Measurements from ENCODE around the gene SLC7A11. TPM values are rescaled to one million over a fixed set of nuclear protein-coding genes. Genes with fewer than 3 reads are reported as not detected.

Gene SLC7A11
- total RNA-seq, 1 experiment from 2014 or later: 10.1 TPM

DNA sequence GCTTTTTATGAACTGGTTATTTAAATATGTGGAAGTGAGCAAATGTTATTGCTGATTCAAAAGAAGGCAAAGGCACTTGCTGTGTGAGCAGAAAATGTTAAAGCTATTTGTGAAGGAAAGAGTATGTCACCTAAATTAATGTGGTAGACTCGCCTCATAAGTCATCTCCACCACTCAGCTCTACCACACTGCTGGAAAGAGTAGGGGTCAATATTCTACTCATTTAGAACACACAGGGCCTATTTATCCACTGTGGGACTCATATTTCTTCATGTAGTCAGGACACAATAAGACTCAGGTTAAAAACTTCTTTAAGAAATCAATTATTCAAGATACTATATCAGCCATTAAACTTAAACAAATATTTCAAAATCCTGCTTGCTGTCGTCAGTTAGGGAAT lies 106.5 kb downstream of the SLC7A11 start:
- no peak for DNase-seq (ENCODE audit: low spot score)
- ChIA-PET CTCF (no interaction called here), POLR2A (no interaction called here)
- H3K27me3 Mint-ChIP-seq (ENCODE audit: low read depth): no peaks in the 10 kb centered on the region
- peaks cover 30% of the 10 kb centered on the region for H3K9me3 Mint-ChIP-seq
- no peak for ATAC-seq
- no peak overlapping the region for H3K4me3 Mint-ChIP-seq
- TF ChIP-seq, protein P1, sequence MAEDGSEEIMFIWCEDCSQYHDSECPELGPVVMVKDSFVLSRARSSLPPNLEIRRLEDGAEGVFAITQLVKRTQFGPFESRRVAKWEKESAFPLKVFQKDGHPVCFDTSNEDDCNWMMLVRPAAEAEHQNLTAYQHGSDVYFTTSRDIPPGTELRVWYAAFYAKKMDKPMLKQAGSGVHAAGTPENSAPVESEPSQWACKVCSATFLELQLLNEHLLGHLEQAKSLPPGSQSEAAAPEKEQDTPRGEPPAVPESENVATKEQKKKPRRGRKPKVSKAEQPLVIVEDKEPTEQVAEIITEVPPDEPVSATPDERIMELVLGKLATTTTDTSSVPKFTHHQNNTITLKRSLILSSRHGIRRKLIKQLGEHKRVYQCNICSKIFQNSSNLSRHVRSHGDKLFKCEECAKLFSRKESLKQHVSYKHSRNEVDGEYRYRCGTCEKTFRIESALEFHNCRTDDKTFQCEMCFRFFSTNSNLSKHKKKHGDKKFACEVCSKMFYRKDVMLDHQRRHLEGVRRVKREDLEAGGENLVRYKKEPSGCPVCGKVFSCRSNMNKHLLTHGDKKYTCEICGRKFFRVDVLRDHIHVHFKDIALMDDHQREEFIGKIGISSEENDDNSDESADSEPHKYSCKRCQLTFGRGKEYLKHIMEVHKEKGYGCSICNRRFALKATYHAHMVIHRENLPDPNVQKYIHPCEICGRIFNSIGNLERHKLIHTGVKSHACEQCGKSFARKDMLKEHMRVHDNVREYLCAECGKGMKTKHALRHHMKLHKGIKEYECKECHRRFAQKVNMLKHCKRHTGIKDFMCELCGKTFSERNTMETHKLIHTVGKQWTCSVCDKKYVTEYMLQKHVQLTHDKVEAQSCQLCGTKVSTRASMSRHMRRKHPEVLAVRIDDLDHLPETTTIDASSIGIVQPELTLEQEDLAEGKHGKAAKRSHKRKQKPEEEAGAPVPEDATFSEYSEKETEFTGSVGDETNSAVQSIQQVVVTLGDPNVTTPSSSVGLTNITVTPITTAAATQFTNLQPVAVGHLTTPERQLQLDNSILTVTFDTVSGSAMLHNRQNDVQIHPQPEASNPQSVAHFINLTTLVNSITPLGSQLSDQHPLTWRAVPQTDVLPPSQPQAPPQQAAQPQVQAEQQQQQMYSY (CRISPR knock-in tag; IDR thresholded peaks at IDR 0.05): no peak
- TF ChIP-seq ZNF396 (CRISPR knock-in tag; IDR thresholded peaks at IDR 0.05; ENCODE audit: borderline replicate concordance): no peak
- no peak for TF ChIP-seq ELF4 (CRISPR knock-in tag; IDR thresholded peaks at IDR 0.05; ENCODE audit: low read depth)
- no peak for TF ChIP-seq TEAD1 (CRISPR knock-in tag; IDR thresholded peaks at IDR 0.05)
- TF ChIP-seq GRHL2 (CRISPR knock-in tag; IDR thresholded peaks at IDR 0.05; ENCODE audit: insufficient replicate concordance, severe bottlenecking): no peak
- no peak for TF ChIP-seq MXD4 (CRISPR knock-in tag; IDR thresholded peaks at IDR 0.05; ENCODE audit: borderline replicate concordance)
- H3K4me1 Mint-ChIP-seq: no peaks in the 10 kb centered on the region
- H3K36me3 Mint-ChIP-seq: peaks cover 17% of the 10 kb centered on the region
- H3K27ac Mint-ChIP-seq: no peak overlapping the region

DNA sequence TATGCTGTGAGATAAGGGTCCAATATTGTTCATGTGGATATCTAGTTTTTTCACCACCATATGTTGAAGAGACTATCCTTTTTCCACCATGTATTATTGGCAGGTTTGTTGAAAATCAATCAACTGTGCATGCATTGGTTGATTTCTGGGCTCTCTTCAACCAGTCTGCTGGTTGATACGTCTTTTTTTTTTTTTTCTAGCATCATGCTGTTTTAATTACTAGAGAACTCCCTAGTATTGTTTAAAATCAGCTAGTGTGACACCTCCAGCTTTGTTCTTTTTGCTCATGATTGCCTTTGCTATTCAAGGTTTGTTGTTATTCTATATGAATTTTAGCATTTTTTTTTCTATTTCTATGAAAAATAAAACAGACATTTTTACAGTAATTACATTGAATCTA lies 123.9 kb downstream of the SLC7A11 start:
- Mint-ChIP-seq H3K9me3 (peaks cover 24% of the 10 kb centered on the region), H3K4me1 (peaks cover 22% of the 10 kb centered on the region), H3K27ac (no peak overlapping the region), H3K36me3 (peaks cover 13% of the 10 kb centered on the region), H3K27me3 (ENCODE audit: low read depth) (no peaks in the 10 kb centered on the region), H3K4me3 (no peak overlapping the region)
- ATAC-seq: no peak
- POLR2A ChIA-PET: no interaction called here
- DNase-seq (ENCODE audit: low spot score): no peak
- TF ChIP-seq, protein P2, sequence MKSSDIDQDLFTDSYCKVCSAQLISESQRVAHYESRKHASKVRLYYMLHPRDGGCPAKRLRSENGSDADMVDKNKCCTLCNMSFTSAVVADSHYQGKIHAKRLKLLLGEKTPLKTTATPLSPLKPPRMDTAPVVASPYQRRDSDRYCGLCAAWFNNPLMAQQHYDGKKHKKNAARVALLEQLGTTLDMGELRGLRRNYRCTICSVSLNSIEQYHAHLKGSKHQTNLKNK (CRISPR knock-in tag; IDR thresholded peaks at IDR 0.05): no peak
- CTCF ChIA-PET: no interaction called here

DNA sequence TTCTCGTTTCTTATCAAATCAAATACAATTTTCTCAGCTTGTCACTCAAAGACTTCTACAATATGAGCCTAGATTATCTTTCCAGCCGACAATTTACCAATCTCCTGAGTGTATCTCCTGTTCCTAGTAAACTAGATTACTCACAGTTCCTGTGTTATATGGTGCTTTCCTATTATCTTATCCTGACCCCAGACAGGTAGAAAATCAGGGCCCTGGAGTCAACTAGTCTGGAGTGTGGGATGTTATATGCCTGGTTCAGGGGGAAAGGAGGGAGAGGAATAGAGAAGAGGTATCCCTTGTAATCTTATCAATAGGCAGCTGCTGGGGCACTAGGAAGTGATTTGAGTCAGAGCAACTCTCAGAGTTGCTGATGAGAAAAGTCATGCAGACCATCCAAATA lies 127.1 kb downstream of the SLC7A11 start:
- TF ChIP-seq, protein P3, sequence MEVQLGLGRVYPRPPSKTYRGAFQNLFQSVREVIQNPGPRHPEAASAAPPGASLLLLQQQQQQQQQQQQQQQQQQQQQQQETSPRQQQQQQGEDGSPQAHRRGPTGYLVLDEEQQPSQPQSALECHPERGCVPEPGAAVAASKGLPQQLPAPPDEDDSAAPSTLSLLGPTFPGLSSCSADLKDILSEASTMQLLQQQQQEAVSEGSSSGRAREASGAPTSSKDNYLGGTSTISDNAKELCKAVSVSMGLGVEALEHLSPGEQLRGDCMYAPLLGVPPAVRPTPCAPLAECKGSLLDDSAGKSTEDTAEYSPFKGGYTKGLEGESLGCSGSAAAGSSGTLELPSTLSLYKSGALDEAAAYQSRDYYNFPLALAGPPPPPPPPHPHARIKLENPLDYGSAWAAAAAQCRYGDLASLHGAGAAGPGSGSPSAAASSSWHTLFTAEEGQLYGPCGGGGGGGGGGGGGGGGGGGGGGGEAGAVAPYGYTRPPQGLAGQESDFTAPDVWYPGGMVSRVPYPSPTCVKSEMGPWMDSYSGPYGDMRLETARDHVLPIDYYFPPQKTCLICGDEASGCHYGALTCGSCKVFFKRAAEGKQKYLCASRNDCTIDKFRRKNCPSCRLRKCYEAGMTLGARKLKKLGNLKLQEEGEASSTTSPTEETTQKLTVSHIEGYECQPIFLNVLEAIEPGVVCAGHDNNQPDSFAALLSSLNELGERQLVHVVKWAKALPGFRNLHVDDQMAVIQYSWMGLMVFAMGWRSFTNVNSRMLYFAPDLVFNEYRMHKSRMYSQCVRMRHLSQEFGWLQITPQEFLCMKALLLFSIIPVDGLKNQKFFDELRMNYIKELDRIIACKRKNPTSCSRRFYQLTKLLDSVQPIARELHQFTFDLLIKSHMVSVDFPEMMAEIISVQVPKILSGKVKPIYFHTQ (CRISPR knock-in tag; IDR thresholded peaks at IDR 0.05): no peak
- no peak for TF ChIP-seq FOXJ3 (CRISPR knock-in tag; IDR thresholded peaks at IDR 0.05; ENCODE audit: borderline replicate concordance)
- TF ChIP-seq, protein P4, sequence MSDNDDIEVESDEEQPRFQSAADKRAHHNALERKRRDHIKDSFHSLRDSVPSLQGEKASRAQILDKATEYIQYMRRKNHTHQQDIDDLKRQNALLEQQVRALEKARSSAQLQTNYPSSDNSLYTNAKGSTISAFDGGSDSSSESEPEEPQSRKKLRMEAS (CRISPR knock-in tag; IDR thresholded peaks at IDR 0.05): no peak
- no peak for TF ChIP-seq SP1 (CRISPR knock-in tag; conservative IDR thresholded peaks at IDR 0.05)
- TF ChIP-seq FOXP1 (CRISPR knock-in tag; IDR thresholded peaks at IDR 0.05; ENCODE audit: borderline replicate concordance): no peak
- TF ChIP-seq, protein P5, sequence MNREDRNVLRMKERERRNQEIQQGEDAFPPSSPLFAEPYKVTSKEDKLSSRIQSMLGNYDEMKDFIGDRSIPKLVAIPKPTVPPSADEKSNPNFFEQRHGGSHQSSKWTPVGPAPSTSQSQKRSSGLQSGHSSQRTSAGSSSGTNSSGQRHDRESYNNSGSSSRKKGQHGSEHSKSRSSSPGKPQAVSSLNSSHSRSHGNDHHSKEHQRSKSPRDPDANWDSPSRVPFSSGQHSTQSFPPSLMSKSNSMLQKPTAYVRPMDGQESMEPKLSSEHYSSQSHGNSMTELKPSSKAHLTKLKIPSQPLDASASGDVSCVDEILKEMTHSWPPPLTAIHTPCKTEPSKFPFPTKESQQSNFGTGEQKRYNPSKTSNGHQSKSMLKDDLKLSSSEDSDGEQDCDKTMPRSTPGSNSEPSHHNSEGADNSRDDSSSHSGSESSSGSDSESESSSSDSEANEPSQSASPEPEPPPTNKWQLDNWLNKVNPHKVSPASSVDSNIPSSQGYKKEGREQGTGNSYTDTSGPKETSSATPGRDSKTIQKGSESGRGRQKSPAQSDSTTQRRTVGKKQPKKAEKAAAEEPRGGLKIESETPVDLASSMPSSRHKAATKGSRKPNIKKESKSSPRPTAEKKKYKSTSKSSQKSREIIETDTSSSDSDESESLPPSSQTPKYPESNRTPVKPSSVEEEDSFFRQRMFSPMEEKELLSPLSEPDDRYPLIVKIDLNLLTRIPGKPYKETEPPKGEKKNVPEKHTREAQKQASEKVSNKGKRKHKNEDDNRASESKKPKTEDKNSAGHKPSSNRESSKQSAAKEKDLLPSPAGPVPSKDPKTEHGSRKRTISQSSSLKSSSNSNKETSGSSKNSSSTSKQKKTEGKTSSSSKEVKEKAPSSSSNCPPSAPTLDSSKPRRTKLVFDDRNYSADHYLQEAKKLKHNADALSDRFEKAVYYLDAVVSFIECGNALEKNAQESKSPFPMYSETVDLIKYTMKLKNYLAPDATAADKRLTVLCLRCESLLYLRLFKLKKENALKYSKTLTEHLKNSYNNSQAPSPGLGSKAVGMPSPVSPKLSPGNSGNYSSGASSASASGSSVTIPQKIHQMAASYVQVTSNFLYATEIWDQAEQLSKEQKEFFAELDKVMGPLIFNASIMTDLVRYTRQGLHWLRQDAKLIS (CRISPR knock-in tag; IDR thresholded peaks at IDR 0.05; ENCODE audit: borderline replicate concordance): no peak
- DNase-seq (ENCODE audit: low spot score): no peak
- no peak; the same call in 1 of the 2 replicates for ATAC-seq
- Mint-ChIP-seq H3K9me3 (peaks cover 9% of the 10 kb centered on the region), H3K4me3 (no peak overlapping the region), H3K36me3 (peaks cover 8% of the 10 kb centered on the region), H3K4me1 (peaks cover 52% of the 10 kb centered on the region), H3K27ac (0 out of 2 replicates have a peak overlapping the region, but pooled peaks have one; percentile 1), H3K27me3 (ENCODE audit: low read depth) (no peaks in the 10 kb centered on the region)
- ChIA-PET CTCF (interaction anchor here (1.5 kb wide), 1 partner anchor 25 kb away, joined by 4 read pairs; no protein-coding TSS in a partner anchor), POLR2A (no interaction called here)

All from WTC11 (cell line).